Measurements from ENCODE around the gene NPIPA1.
"Not testable (repeated sequence)": the region's sequence is repeated elsewhere in the genome, so short reads cannot be mapped to it uniquely, and the experiment has no call there.

- TF ChIP-seq ELK4 (IDR thresholded peaks at IDR 0.05; ENCODE audit: borderline replicate concordance, low read depth, low read length); ZNF501 (tag by site-specific recombination; IDR thresholded peaks at IDR 0.05); MZF1 (tag by site-specific recombination; IDR thresholded peaks at IDR 0.05; ENCODE audit: borderline replicate concordance); REST (tag by site-specific recombination; IDR thresholded peaks at IDR 0.05); SP2 (tag by site-specific recombination; IDR thresholded peaks at IDR 0.05); CTCF (tag by site-specific recombination; IDR thresholded peaks at IDR 0.05); ZNF112 (tag by site-specific recombination; IDR thresholded peaks at IDR 0.05); ZNF239 (tag by site-specific recombination; IDR thresholded peaks at IDR 0.05); ZNF544 (tag by site-specific recombination; IDR thresholded peaks at IDR 0.05); GLIS2 (tag by site-specific recombination; IDR thresholded peaks at IDR 0.05); WT1 (tag by site-specific recombination; IDR thresholded peaks at IDR 0.05); SALL2 (tag by site-specific recombination; IDR thresholded peaks at IDR 0.05; ENCODE audit: borderline replicate concordance); ZBTB17 (tag by site-specific recombination; IDR thresholded peaks at IDR 0.05): not testable (repeated sequence)
These were observed 32.6 kb downstream of the NPIPA1 start for GRCh38 chr16:14969795-14970194.
